Suppressor macrophage (primary cell): ENCODE measurements around the gene CHKA.
"Not testable (repeated sequence)": the region's sequence is repeated elsewhere in the genome, so short reads cannot be mapped to it uniquely, and the experiment has no call there.

ENCODE experiments used
- DNase-seq, 4 experiments: peaks; one replicate each; pipeline ENCODE4 v3.0.0-alpha.2; 2020 to 2022

CHKA gene

GRCh38 chr11:68115285-68115684, 5.9 kb downstream of the CHKA start:
- DNase-seq = peak; percentile 65 to 79 (median 74)

DNA sequence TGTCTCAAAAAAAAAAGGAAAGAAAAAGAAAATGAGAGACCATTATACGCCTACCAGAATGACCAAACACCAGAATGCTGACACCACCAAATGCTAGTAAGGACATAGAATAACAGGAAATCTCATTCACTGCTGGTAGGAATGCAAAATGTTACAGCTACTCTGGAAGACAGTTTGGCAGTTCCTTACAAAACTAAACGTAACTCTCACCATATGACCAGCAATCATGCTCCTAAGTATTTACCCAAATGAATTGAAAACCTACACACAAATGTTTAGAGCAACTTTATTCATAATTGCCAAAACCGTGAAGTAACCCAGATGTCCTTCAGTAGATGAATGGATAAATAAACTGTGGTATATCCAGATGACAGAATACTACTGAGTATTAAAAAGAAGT, 7.2 kb downstream of the CHKA start:
- peak; percentile 37 to 72 (median 53) for DNase-seq

GRCh38 chr11:68107689-68108088, 13.5 kb downstream of the CHKA start:
- no peak for DNase-seq

DNA sequence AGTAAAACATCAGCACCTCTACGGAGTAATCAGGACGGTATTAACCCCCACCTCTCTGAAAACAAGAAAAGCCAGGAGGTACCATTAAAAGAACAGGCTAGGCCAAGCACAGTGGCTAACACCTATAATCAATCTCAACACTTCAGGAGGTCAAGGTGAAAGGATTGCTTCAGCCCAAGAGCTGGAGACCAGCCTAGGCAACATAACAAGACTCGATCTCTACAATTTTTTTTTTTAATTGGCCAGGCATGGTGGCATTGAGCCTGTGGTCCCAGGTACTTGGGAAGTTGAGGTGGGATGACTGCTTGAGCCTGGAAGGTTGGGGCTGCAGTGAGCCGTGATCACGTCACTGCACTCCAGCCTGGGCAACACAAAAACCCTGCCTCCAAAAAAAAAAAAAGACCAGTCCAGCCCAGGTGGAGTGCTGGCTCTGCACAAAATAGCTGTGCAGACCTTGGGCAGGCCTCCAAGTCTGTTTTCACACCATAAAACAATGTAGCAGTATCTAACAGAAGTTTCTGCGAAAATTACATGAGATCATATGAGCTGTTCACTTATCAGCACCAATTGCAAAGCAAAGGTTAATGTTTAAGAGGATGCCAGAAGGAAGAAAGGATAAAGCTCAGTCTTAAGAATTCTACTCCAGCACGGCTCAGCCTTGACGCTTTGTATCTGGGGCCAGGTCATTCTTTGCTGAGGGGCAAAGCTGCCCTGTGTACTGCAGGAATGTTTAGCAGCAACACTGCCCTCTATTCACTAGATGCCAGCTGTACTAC, 14.8 kb downstream of the CHKA start:
- DNase-seq = no peak

- peak in 3 of 4 experiments; percentile 11 to 29 (median 24) for DNase-seq
Measured at GRCh38 chr11:68099474-68100405, 21.4 kb downstream of the CHKA start.

DNA sequence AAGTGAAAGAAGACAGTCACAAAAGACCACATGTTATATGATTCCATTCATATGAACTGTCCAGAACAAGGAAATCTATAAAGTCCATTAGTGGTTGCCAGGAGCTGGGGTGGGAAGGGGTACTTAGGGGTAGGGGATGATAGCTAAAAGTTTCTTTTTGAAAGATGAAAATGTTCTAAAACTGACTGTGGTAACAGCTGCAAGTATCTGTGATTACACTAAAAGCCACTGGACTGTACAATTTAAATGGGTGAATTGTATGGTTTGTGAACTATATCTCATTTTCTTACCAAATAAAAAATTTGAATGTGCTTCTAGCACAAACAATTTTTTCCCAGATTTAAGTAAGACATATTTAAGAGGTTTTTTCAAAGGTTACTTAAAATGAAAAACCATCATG, 22.1 kb downstream of the CHKA start:
- no peak for DNase-seq

DNA sequence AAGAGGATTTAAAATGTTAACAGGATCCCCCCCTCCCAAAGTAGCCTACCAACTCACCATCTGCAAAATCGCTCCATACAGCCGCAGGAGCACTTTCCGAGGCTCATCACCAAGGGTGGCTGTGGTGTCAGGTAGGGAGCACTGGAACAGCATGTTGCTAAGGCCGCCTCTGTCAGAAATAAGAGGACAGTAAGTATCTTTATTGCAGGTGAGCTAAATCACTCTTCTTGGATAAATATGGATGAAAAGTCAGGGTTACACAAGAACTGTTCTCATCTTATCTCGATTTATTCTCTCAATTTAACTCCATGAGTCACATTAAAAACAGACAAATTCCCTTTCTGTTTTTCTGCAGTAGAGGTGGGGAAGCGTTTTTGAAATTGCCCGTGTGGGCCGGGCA, 24.2 kb downstream of the CHKA start:
- DNase-seq = no peak

GRCh38 chr11:68093565-68093964, 27.6 kb downstream of the CHKA start:
- DNase-seq = no peak

DNA sequence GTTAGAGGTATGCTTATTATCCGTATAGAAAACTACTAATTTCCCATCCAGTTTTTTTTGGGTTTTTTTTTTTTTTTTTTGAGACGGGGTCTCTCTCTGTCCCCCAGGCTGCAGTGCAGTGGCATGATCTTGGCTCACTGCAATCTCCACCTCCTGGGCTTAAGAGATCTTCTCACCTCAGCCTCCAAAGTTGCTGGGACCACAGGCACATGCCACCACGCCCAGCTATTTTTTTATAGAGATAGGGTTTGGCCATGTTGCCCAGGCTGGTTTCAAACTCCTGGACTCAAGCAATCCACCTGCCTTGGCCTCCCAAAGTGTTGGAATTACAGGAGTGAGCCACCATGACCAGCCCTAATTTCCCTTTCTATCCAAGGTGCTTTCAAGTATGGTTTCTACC, 28.2 kb downstream of the CHKA start:
- DNase-seq = not testable (repeated sequence)

DNA sequence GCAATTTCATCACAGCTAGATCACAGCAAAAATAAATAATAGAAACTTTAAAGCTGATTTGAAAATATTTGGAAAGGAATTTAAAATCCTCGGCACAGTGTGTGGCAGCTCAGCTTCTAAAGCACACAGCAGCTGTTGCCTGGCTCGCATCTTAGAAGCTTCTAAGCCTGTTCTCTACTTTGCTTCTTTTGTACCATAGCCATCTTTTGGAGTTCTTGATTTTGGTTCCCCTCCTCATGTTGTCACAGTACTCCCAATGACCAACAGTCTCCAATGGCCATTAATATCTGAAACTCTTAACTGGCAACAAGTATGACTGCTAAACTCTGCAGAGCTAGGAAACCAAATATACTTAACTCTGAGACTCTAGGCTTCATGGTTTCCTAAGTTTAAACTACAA, 28.8 kb downstream of the CHKA start:
- DNase-seq = no peak

DNA sequence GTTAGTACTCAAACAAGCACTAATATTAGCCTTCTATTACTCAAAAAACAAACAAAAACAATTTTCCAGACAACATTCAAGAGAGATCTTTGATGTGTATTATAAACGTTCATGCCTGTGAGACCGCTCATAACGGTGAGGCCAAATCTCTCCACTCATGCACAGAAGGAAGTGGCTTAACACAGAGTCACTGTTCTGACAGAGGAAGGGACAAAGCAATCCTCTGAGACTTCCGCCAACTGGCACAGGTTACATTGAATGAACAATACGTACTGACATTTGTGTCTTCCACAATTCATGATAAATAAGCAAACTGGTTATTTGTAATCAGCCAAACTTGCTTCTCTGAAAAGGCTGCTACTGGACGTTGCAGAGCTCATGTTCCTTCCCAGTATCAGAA, 30.5 kb downstream of the CHKA start:
- DNase-seq = peak; percentile 50 to 69 (median 64)

GRCh38 chr11:68090287-68090686, 30.9 kb downstream of the CHKA start:
- DNase-seq = no peak

DNA sequence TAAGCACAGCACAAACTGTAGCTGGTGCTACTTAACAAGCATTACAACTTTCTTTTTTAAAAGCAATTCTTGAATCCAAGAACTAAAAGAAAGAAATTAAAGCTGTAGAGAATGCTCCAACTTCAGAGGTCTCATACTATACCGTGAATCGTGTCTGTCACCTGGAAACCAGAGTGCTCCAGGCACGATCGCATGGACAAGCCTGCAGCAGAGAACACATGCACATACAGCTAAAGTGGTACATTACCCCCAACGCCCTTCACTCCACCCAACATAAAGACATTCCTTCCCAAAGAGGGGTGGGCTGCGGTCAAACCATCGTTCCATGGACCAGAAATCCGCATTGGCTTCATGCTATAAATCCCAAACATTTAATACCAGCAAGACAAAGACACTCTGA, 31.5 kb downstream of the CHKA start:
- DNase-seq = no peak

GRCh38 chr11:68083517-68083916, 37.7 kb downstream of the CHKA start:
- DNase-seq = no peak

- DNase-seq = no peak
Measured at GRCh38 chr11:68082481-68082880, 38.7 kb downstream of the CHKA start.

DNA sequence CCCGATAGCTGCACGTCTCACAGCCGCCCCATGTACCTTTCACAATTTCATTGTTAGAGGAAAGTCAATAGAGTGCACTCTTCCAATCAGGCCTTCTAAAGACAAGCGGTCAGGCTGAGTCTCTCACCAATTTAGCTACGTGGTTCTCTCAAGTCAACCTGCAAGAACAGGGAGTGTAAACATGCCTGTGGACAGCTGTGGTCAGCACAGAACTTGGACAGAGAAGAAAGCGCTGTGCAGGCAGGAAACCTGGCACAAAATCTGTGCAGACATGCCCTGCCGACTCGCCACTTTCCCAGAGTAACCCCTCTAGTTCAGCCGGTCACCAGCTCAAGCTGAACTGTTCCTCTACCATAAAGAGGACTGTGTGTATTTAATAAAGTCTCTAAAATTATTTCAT, 39.5 kb downstream of the CHKA start:
- DNase-seq = no peak

GRCh38 chr11:68080860-68081259, 40.3 kb downstream of the CHKA start:
- no peak for DNase-seq

- DNase-seq = no peak
Measured at GRCh38 chr11:68077617-68078582, 43.3 kb downstream of the CHKA start.

DNA sequence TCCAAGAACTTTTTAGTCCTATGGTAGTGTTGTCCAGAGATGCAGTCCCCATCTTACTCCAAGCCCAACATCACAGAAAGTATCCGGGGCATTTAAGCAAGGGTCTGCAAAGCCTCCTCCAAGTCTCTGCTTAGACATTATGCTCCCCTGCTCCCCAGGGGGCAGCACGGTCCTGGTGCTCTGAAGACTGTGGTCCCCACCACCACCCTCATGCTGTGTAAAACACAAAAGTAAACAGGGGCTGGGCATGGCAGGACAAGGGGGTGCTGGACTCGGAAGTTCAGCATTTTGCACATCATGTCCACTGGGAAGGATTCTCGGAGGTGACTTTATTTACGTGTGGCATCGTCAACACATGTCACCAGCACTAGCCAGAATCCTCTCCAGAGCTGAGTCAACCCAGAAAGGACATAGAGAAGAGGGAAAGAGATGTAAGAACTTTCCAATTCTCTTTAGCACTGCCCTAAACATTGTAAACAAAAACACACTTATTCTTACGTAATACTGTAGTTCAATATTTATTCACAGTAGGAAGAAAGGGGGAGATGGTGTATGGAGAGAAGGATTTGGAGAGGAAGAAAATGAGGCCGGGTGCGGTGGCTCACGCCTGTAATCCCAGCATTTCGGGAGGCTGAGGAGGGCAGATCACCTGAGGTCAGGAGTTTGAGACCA, 44.7 kb downstream of the CHKA start:
- DNase-seq = no peak

- DNase-seq = no peak
Measured at GRCh38 chr11:68074584-68075352, 46.4 kb downstream of the CHKA start.
